Progenitor cell of endocrine pancreas (in vitro differentiated cells): ENCODE results near the gene CCDC167. TPM values are rescaled to one million over a fixed set of nuclear protein-coding genes. Genes with fewer than 3 reads are reported as not detected.

ENCODE experiments used
- DNase-seq: peaks from one replicate; pipeline ENCODE4 v3.0.0; 2021; ENCODE audit warnings: low spot score; ENCODE audit not compliant: unreplicated experiment
- H3K27ac Mint-ChIP-seq: 2 replicates; pipeline ENCODE4 v1.8.0; 2021; ENCODE audit warnings: mild to moderate bottlenecking, moderate library complexity, mixed read lengths
- H3K27me3 Mint-ChIP-seq: 2 replicates; pipeline ENCODE4 v1.8.0; 2021; ENCODE audit warnings: mixed read lengths
- H3K36me3 Mint-ChIP-seq: 2 replicates; pipeline ENCODE4 v1.8.0; 2022; ENCODE audit warnings: mixed read lengths; ENCODE audit not compliant: insufficient read depth
- H3K4me1 Mint-ChIP-seq: 2 replicates; pipeline ENCODE4 v1.8.0; 2021; ENCODE audit warnings: low read depth, mixed read lengths
- H3K4me3 Mint-ChIP-seq: 2 replicates; pipeline ENCODE4 v1.8.0; 2021; ENCODE audit warnings: low read depth, mild to moderate bottlenecking, moderate library complexity, mixed read lengths
- H3K9me3 Mint-ChIP-seq: 2 replicates; pipeline ENCODE4 v1.8.0; 2021; ENCODE audit warnings: low read depth, mixed read lengths
- CTCF ChIP-seq: fragments of 200-600 bp; sonication (generic); IDR thresholded peaks from one replicate; pipeline ENCODE4 v1.5.0; 2021; ENCODE audit warnings: antibody characterized with exemption, mild to moderate bottlenecking; ENCODE audit not compliant: unreplicated experiment
- total RNA-seq: library from RNA; stranded (reverse); gene quantifications from 2 replicates; pipeline ENCODE4 v1.2.1, GENCODE V29; 2021

Gene CCDC167
- total RNA-seq, 1 donor from 2014 or later, result 44.9 TPM

GRCh38 chr6:37544530-37544929 lies 44.8 kb upstream of the CCDC167 start:
- no peak for DNase-seq
- no peak overlapping the region for H3K4me3 Mint-ChIP-seq
- peaks cover 4% of the 10 kb centered on the region for H3K4me1 Mint-ChIP-seq
- peaks cover 32% of the 10 kb centered on the region for H3K27me3 Mint-ChIP-seq
- TF ChIP-seq CTCF, result no peak
- H3K27ac Mint-ChIP-seq, result no peak overlapping the region
- H3K9me3 Mint-ChIP-seq, result no peaks in the 10 kb centered on the region
- no peaks in the 10 kb centered on the region for H3K36me3 Mint-ChIP-seq

DNA sequence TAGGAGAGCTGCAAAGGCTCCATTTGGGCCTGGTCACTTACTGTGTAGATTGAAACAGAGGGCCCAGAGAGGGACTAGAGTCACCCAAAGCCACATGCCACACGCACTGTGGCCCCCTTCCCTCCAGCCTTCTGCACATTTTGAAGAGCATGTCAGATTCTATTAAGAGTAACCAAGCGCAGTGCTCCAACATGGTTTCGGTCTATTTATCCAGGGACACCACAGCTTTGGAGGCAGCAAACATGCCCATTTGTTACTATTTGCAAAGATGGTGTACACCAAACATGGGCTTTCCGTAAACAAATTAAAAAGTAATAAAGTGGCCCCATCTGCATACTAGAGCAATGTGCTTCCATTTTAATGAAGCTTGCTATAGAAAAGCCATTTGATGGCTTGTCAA lies 43.7 kb upstream of the CCDC167 start:
- H3K4me3 Mint-ChIP-seq, result no peak overlapping the region
- no peak overlapping the region for H3K27ac Mint-ChIP-seq
- DNase-seq, result no peak
- peaks cover 44% of the 10 kb centered on the region for H3K27me3 Mint-ChIP-seq
- no peak for TF ChIP-seq CTCF
- H3K9me3 Mint-ChIP-seq, result no peaks in the 10 kb centered on the region
- H3K36me3 Mint-ChIP-seq, result no peaks in the 10 kb centered on the region
- H3K4me1 Mint-ChIP-seq, result peaks cover 4% of the 10 kb centered on the region

DNA sequence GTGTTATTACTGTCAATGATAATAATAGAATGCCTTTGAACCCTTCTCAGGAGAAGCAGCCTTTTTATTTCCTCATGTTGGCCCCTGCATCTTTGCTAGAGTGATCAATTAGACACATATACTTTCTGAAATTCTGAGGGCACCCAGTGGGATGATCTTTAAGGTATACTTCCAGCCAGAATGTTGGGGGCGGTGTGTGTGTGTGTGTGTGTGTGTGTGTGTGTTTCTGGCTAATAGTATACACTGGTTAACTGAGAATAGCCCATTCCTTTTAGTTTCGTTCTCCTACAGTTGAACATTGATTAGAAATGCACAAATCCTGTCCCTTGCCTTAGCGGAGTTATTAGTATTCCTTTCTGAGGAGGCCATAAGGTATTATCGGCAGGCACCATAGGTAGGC lies 41.7 kb upstream of the CCDC167 start:
- Mint-ChIP-seq H3K4me1 (peaks cover 2% of the 10 kb centered on the region), H3K4me3 (no peak overlapping the region), H3K9me3 (no peaks in the 10 kb centered on the region), H3K27ac (no peak overlapping the region), H3K27me3 (peaks cover 62% of the 10 kb centered on the region), H3K36me3 (no peaks in the 10 kb centered on the region)
- no peak for TF ChIP-seq CTCF
- DNase-seq, result no peak

DNA sequence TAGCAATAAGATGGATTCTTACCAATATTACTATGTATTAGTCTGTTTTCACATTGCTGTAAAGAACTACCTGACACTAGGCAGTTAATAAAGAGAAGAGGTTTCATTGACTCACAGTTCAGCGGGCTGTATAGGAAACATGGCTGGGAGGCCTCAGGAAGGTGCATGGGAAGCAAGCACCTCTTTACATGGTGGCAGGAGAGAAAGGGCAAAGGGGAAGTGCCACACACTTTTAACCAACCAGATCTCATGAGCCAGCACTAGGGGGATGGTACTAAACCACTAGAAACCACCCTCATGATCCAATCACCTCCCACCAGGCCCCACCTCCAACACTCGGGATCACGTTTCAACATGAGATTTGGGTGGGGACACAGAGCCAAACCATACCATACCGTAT lies 40.7 kb upstream of the CCDC167 start:
- H3K27ac Mint-ChIP-seq, result no peak overlapping the region
- no peaks in the 10 kb centered on the region for H3K9me3 Mint-ChIP-seq
- no peak for DNase-seq
- H3K36me3 Mint-ChIP-seq, result no peaks in the 10 kb centered on the region
- H3K4me3 Mint-ChIP-seq, result no peak overlapping the region
- H3K27me3 Mint-ChIP-seq, result peaks cover 70% of the 10 kb centered on the region
- TF ChIP-seq CTCF, result no peak
- H3K4me1 Mint-ChIP-seq, result peaks cover 4% of the 10 kb centered on the region

GRCh38 chr6:37540029-37540352 lies 40.3 kb upstream of the CCDC167 start:
- Mint-ChIP-seq H3K4me3 (no peak overlapping the region), H3K4me1 (peaks cover 4% of the 10 kb centered on the region), H3K27me3 (peaks cover 71% of the 10 kb centered on the region), H3K27ac (no peak overlapping the region), H3K9me3 (no peaks in the 10 kb centered on the region), H3K36me3 (no peaks in the 10 kb centered on the region)
- TF ChIP-seq CTCF, result no peak
- no peak for DNase-seq
